EL (cell line): ENCODE results near the gene CEACAM5.
"Not testable (repeated sequence)": the region's sequence is repeated elsewhere in the genome, so short reads cannot be mapped to it uniquely, and the experiment has no call there.

Source experiments
- DNase-seq: peaks from one replicate; pipeline ENCODE4 v3.0.0-alpha.2; 2016

Gene CEACAM5

DNA sequence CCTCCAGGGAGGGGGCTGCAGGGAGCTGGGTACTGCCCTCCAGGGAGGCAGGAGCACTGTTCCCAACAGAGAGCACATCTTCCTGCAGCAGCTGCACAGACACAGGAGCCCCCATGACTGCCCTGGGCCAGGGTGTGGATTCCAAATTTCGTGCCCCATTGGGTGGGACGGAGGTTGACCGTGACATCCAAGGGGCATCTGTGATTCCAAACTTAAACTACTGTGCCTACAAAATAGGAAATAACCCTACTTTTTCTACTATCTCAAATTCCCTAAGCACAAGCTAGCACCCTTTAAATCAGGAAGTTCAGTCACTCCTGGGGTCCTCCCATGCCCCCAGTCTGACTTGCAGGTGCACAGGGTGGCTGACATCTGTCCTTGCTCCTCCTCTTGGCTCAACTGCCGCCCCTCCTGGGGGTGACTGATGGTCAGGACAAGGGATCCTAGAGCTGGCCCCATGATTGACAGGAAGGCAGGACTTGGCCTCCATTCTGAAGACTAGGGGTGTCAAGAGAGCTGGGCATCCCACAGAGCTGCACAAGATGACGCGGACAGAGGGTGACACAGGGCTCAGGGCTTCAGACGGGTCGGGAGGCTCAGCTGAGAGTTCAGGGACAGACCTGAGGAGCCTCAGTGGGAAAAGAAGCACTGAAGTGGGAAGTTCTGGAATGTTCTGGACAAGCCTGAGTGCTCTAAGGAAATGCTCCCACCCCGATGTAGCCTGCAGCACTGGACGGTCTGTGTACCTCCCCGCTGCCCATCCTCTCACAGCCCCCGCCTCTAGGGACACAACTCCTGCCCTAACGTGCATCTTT, 7.8 kb upstream of the CEACAM5 start:
- DNase-seq, result no peak

GRCh38 chr19:41701401-41702075, 6.9 kb upstream of the CEACAM5 start:
- DNase-seq, result peak; percentile 30

DNA sequence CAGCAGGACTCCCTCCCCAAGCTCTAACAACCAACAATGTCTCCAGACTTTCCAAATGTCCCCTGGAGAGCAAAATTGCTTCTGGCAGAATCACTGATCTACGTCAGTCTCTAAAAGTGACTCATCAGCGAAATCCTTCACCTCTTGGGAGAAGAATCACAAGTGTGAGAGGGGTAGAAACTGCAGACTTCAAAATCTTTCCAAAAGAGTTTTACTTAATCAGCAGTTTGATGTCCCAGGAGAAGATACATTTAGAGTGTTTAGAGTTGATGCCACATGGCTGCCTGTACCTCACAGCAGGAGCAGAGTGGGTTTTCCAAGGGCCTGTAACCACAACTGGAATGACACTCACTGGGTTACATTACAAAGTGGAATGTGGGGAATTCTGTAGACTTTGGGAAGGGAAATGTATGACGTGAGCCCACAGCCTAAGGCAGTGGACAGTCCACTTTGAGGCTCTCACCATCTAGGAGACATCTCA, 6.2 kb upstream of the CEACAM5 start:
- peak; percentile 86 for DNase-seq

- DNase-seq, result no peak
Observed at GRCh38 chr19:41703602-41704293, 4.7 kb upstream of the CEACAM5 start.

- peak; percentile 10 for DNase-seq
Observed at GRCh38 chr19:41705393-41706174, 2.8 kb upstream of the CEACAM5 start.

DNA sequence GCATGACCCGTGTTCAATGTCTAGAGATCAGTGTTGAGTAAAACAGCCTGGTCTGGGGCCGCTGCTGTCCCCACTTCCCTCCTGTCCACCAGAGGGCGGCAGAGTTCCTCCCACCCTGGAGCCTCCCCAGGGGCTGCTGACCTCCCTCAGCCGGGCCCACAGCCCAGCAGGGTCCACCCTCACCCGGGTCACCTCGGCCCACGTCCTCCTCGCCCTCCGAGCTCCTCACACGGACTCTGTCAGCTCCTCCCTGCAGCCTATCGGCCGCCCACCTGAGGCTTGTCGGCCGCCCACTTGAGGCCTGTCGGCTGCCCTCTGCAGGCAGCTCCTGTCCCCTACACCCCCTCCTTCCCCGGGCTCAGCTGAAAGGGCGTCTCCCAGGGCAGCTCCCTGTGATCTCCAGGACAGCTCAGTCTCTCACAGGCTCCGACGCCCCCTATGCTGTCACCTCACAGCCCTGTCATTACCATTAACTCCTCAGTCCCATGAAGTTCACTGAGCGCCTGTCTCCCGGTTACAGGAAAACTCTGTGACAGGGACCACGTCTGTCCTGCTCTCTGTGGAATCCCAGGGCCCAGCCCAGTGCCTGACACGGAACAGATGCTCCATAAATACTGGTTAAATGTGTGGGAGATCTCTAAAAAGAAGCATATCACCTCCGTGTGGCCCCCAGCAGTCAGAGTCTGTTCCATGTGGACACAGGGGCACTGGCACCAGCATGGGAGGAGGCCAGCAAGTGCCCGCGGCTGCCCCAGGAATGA, 1.5 kb upstream of the CEACAM5 start:
- DNase-seq, result peak; percentile 48

GRCh38 chr19:41707502-41707812, 969 bp upstream of the CEACAM5 start:
- DNase-seq, result no peak

- no peak for DNase-seq
Observed at GRCh38 chr19:41707871-41708371, 505 bp upstream of the CEACAM5 start.

DNA sequence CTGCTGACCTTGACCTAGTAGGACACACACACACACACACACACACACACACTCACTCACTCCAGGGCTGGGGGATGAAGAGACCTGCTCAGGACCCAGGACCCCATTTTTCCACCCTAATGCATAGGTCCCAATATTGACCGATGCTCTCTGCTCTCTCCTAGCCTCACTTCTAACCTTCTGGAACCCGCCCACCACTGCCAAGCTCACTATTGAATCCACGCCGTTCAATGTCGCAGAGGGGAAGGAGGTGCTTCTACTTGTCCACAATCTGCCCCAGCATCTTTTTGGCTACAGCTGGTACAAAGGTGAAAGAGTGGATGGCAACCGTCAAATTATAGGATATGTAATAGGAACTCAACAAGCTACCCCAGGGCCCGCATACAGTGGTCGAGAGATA, 1.1 kb downstream of the CEACAM5 start:
- not testable (repeated sequence) for DNase-seq

DNA sequence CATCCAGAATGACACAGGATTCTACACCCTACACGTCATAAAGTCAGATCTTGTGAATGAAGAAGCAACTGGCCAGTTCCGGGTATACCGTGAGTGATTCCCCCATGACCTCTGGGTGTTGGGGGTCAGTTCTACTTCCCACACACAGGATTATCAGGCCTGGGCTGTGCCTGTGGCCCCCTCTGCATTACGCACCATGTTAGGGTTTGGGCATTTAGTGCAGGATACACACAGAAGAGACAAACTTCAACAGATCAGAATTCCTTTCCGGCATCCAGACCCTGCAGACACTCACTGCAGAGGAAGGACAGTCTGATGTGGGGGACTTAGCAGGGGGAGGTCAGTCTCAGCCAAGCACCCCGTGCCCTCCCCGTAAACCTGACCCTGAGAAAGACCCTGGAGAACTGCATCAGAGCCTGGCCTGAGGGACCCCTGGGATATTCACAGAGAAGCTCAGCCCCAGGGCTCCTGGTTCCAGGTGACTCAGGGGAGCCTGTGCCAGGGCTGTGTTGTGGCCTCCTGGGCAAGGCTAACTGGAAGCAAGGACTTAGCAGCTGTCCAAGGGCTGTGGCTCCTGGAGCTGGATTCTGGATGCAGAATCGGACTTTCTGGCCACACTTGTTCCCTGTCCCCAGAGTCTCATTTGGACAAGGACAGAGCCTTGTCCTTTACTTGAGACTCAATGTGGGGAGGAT, 1.7 kb downstream of the CEACAM5 start:
- no peak for DNase-seq

DNA sequence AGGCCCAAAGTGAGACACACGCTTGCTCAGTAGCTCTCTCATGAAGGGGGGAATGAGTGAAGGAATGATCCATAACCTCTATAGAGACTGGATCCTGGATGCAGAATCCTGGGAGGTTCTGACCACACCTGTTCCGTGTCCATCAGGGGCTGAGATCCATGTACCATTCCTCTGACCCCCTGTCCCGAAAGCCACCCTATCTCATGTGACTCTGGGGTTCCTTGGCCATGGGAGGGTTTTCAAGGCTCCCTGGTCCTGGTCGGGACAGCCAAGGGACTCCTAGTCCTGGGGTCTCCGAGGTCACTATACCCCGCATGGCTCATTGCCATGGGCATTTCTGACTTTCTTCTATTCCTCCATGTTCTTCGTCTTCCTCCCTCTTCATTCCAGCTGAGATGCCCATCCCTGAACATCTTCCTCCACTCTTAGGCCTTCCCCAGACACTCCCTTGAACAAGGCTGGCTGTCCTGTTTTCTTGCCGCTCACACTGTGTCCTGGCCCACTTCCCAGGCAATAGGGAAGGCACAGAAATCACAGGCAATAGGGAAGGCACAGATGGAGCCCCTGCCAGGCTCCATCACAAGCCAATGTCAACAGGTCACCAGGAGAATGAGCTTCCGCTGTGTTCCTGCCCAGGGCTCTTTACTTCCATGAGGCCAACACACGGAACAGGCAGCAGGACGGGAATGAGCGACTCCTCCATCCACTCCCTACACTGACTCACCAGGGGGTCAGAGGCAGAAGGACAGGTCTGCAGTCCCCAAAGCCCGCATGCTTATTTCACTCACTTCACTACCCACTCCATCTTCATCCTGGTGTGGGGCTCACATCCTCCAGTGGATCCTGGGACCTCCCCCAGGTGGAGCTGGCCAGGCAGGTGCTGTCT, 3.2 kb downstream of the CEACAM5 start:
- DNase-seq, result no peak

DNA sequence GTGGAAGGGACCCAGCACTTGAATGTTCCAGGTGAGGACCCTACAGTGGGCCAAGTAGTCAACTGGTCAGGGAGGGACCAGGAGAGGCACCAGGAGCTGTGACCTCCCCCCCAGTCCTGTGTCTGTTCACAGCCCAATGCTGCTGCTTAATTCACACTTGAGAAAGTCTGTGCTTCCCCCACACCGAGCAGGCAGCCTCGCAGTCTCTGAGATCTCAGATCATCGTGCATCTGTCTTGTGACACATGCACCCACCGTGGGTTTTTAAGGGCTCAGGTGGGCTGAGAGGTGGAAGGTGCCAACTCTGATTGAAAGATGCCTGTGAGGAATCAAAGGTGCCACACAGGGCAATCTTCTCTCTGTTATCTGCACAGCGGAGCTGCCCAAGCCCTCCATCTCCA, 6.2 kb downstream of the CEACAM5 start:
- DNase-seq, result no peak

DNA sequence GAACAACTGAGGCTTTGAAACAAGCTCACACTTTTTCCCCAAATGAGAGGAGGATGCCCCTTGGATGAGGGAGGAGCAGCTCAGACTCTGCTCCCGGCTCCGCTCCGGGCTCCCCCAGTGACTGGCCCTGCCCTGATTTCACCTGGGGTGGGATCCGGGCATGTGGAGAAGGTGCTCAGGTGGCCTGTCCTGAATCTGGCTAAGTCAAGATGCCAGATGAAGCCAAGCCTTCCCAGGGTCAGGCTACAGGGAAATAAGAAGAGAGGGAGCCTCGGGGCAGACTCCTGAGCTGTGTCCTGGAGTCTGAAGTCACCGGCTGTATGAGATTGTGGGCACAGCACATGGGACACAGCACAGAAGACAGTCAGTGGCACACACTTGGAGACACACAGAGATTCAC, 10.3 kb downstream of the CEACAM5 start:
- DNase-seq, result no peak

DNA sequence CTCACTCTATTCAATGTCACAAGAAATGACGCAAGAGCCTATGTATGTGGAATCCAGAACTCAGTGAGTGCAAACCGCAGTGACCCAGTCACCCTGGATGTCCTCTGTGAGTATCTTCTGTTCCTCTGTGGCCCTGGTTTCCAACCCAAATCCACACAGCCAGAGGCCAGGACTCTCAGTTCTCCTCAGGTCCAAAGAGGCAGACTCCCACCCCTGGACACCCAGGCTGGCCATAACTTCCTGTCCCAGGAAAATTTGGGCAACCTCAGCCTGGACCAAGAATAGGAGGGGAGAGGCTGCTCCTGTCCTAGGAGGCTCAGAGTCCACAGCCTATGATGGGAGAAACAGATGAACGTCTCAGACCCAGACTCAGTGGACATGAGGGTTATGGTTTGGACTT, 11.7 kb downstream of the CEACAM5 start:
- no peak for DNase-seq

DNA sequence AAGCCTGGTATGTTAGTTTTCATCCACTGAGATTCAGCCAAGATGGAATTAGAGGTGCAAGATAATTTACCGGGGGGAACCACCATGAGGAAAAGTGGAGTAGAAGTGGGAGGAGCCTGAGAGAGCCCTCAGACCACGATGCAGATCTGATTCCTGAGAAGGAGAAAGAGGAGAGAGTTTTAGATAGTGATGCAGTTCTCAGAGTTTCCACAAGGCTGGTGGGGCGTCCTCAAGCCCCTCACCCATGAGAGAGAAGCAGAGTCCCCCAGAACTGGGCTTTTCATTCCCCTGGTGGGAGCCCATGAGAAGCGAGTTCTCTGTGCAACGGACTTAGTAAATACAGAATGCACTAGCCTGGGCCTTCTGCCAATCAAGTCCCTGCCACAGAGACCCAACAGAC, 18.1 kb downstream of the CEACAM5 start:
- no peak for DNase-seq

GRCh38 chr19:41734156-41734555, 25.7 kb downstream of the CEACAM5 start:
- DNase-seq, result no peak

DNA sequence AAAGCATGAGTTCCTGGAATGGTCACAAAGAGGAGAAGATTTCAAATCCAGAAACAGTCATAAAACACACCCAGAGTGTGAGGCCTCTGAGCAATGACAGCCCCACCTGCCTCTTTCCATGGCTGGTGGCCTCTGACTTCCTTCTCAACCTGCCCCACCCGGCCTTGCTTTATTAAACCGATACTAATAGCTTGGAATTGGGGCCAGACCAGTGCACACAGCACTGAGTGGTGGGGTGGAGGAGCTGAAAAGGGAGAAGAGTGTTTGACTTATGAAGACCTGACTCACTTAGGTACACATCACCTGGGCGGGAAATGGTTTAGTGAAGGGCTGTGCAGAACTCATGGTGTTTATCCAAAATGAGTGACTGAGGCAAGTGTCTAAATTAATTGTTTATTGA, 26.2 kb downstream of the CEACAM5 start:
- DNase-seq, result no peak

GRCh38 chr19:41735071-41735600, 26.7 kb downstream of the CEACAM5 start:
- no peak for DNase-seq

DNA sequence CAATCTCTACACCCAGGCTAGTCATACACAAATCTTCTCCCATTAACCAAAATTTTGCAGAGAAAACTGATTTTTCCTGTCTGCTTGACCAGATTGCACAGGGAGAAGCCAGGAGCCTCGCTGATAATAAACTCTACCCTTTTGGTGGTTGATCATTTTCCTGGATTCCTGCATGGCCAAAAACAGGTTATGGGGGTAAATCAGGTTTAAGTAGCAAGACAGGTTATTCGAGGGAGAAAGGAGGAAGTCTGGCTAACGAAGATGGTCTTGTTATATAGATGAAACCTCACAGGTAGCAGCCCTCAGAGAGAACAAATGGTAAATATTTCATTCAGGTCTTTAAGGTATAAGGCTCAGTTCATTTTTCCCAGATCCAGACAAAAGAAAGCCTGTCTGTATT, 30.9 kb downstream of the CEACAM5 start:
- no peak for DNase-seq
